Neural cell (in vitro differentiated cells): ENCODE measurements around the gene OGFOD2. TPM values are rescaled to one million over a fixed set of nuclear protein-coding genes. Genes with fewer than 3 reads are reported as not detected.

Source experiments
- H2AFZ ChIP-seq: fragments of 200-600, 300-800 bp; sonication (generic), shearing (Covaris generic); 2 replicates; pipeline ENCODE4 v1.6.0; 2014; ENCODE audit warnings: low read depth, mild to moderate bottlenecking, antibody characterized with exemption, low read length, moderate library complexity
- H3F3A ChIP-seq: fragments of 200-600 bp; shearing (Covaris generic); 2 replicates; pipeline ENCODE4 v1.6.1; 2016; ENCODE audit warnings: mild to moderate bottlenecking, moderate library complexity, mixed read lengths, antibody characterized with exemption, low read length; ENCODE audit not compliant: insufficient read depth, poor library complexity, severe bottlenecking
- H3K27ac ChIP-seq: fragments of 200-600, 300-800 bp; sonication (generic), shearing (Covaris generic); 2 replicates; pipeline ENCODE4 v1.5.1; 2014; ENCODE audit warnings: mild to moderate bottlenecking, low read length, moderate library complexity
- H3K27me3 ChIP-seq: fragments of 300-800, 200-600 bp; sonication (generic), shearing (Covaris generic); 2 replicates; pipeline ENCODE4 v1.6.0; 2014; ENCODE audit warnings: mild to moderate bottlenecking, low read depth, low read length, moderate library complexity; ENCODE audit not compliant: insufficient read depth
- H3K36me3 ChIP-seq: fragments of 300-800, 200-600 bp; sonication (generic), shearing (Covaris generic); 2 replicates; pipeline ENCODE4 v1.5.1; 2014; ENCODE audit warnings: mild to moderate bottlenecking, antibody characterized with exemption, low read length, moderate library complexity; ENCODE audit not compliant: insufficient read depth
- H3K4me2 ChIP-seq: fragments of 300-800, 200-600 bp; sonication (generic), shearing (Covaris generic); 2 replicates; pipeline ENCODE4 v1.6.0; 2014; ENCODE audit warnings: mild to moderate bottlenecking, low read length
- H3K4me3 ChIP-seq: fragments of 300-800, 200-600 bp; sonication (generic), shearing (Covaris generic); 2 replicates; pipeline ENCODE4 v1.5.1; 2014; ENCODE audit warnings: mild to moderate bottlenecking, low read length, moderate library complexity
- H3K79me2 ChIP-seq: fragments of 200-600 bp; shearing (Covaris generic); replicated peaks from 2 replicates; pipeline ENCODE4 v1.6.0; 2014; ENCODE audit warnings: mild to moderate bottlenecking, low read length, moderate library complexity; ENCODE audit not compliant: insufficient read depth
- H3K9ac ChIP-seq: fragments of 300-800, 200-600 bp; sonication (generic), shearing (Covaris generic); 2 replicates; pipeline ENCODE4 v1.6.1; 2016; ENCODE audit warnings: mild to moderate bottlenecking, low read length, mixed read lengths
- H3K9me2 ChIP-seq: fragments of 200-600 bp; shearing (Covaris generic); 2 replicates; pipeline ENCODE4 v1.6.1; 2016; ENCODE audit warnings: mild to moderate bottlenecking, low read length, mixed read lengths; ENCODE audit not compliant: insufficient read depth
- H3K9me3 ChIP-seq: fragments of 200-600, 300-800 bp; sonication (generic), shearing (Covaris generic); 2 replicates; pipeline ENCODE4 v1.6.1; 2016; ENCODE audit warnings: mild to moderate bottlenecking, mixed run types, low read length, moderate library complexity, mixed read lengths
- H4K20me1 ChIP-seq: fragments of 200-600 bp; shearing (Covaris generic); 2 replicates; pipeline ENCODE4 v1.6.1; 2016; ENCODE audit warnings: mild to moderate bottlenecking, mixed run types; ENCODE audit not compliant: insufficient read depth
- CTCF ChIP-seq: fragments of 450-650 bp; IDR thresholded peaks from 2 replicates; pipeline ENCODE4 v1.5.1; 2014; ENCODE audit warnings: antibody characterized with exemption, mild to moderate bottlenecking, moderate library complexity; ENCODE audit not compliant: poor library complexity, severe bottlenecking
- EP300 ChIP-seq: fragments of 450-650 bp; conservative IDR thresholded peaks from 2 replicates; pipeline ENCODE4 v1.6.1; 2014; ENCODE audit warnings: antibody characterized with exemption, mild to moderate bottlenecking, moderate library complexity; ENCODE audit not compliant: poor library complexity, severe bottlenecking
- EZH2 ChIP-seq: fragments of 200-600, 300-800 bp; shearing (Covaris generic), sonication (generic); IDR thresholded peaks from 2 replicates; pipeline ENCODE4 v1.6.1; 2014; ENCODE audit warnings: antibody characterized with exemption, low read length, borderline replicate concordance, mild to moderate bottlenecking; ENCODE audit not compliant: insufficient read depth, poor library complexity, severe bottlenecking
- MXI1 ChIP-seq: fragments of 450-650 bp; conservative IDR thresholded peaks from 2 replicates; pipeline ENCODE4 v1.6.1; 2014; ENCODE audit warnings: antibody characterized with exemption, mild to moderate bottlenecking; ENCODE audit not compliant: poor library complexity, severe bottlenecking
- POLR2AphosphoS5 ChIP-seq: IDR thresholded peaks from 2 replicates; pipeline ENCODE4 v1.6.1; 2012
- RAD21 ChIP-seq: fragments of 450-650 bp; conservative IDR thresholded peaks from 2 replicates; pipeline ENCODE4 v1.6.1; 2014; ENCODE audit warnings: antibody characterized with exemption, mild to moderate bottlenecking, moderate library complexity
- REST ChIP-seq: IDR thresholded peaks from 2 replicates; pipeline ENCODE4 v1.6.1; 2012; ENCODE audit warnings: borderline replicate concordance
- SMC3 ChIP-seq: fragments of 450-650 bp; conservative IDR thresholded peaks from 2 replicates; pipeline ENCODE4 v1.6.1; 2014; ENCODE audit warnings: antibody characterized with exemption, mild to moderate bottlenecking, moderate library complexity; ENCODE audit not compliant: poor library complexity
- TAF1 ChIP-seq: IDR thresholded peaks from 2 replicates; pipeline ENCODE4 v1.6.1; 2012; ENCODE audit warnings: low read depth
- polyA plus RNA-seq: library from polyadenylated mRNA; depleted of rRNA; stranded (reverse); fragments of >200 nt; gene quantifications from 2 replicates; pipeline ENCODE4 v1.2.3, GENCODE V29; 2014

OGFOD2 gene
- polyA plus RNA-seq, 1 donor from 2014 or later: 27.8 TPM

- TF ChIP-seq REST (no peak), RAD21 (no peak), MXI1 (no peak)
- no peaks in the 10 kb centered on the region for H3K36me3 ChIP-seq
- no peaks in the 10 kb centered on the region for H3F3A ChIP-seq
- no peak overlapping the region for H3K4me2 ChIP-seq
- H3K9ac ChIP-seq: no peak overlapping the region
- H3K79me2 ChIP-seq: no peaks in the 10 kb centered on the region
- no peaks in the 10 kb centered on the region for H3K9me2 ChIP-seq
- no peaks in the 10 kb centered on the region for H4K20me1 ChIP-seq
- no peak overlapping the region for H2AFZ ChIP-seq
- H3K9me3 ChIP-seq: no peaks in the 10 kb centered on the region
- no peak overlapping the region for H3K27ac ChIP-seq
- no peak overlapping the region for H3K4me3 ChIP-seq
- no peaks in the 10 kb centered on the region for H3K27me3 ChIP-seq
These were observed 22.6 kb downstream of the OGFOD2 start for GRCh38 chr12:122997343-122998250.

GRCh38 chr12:122998316-122998715 lies 23.3 kb downstream of the OGFOD2 start:
- no peak overlapping the region for H3K4me3 ChIP-seq
- TF ChIP-seq POLR2AphosphoS5 (no peak), EZH2 (no peak), CTCF (no peak), EP300 (no peak), TAF1 (no peak), SMC3 (no peak), RAD21 (no peak), MXI1 (no peak), REST (no peak)
- no peak overlapping the region for H3K27ac ChIP-seq
- H2AFZ ChIP-seq: no peak overlapping the region
- H3K9me3 ChIP-seq: no peaks in the 10 kb centered on the region
- no peaks in the 10 kb centered on the region for H3K27me3 ChIP-seq
- no peaks in the 10 kb centered on the region for H3K79me2 ChIP-seq
- H3K36me3 ChIP-seq: no peaks in the 10 kb centered on the region
- H3K9me2 ChIP-seq: no peaks in the 10 kb centered on the region
- H3F3A ChIP-seq: no peaks in the 10 kb centered on the region
- no peaks in the 10 kb centered on the region for H4K20me1 ChIP-seq
- no peak overlapping the region for H3K4me2 ChIP-seq
- no peak overlapping the region for H3K9ac ChIP-seq
